Measurements from ENCODE around the gene DTX3L.

DTX3L gene

GRCh38 chr3:122568755-122569154 lies 4.6 kb downstream of the DTX3L start:
- H3K36me3 Mint-ChIP-seq (ENCODE audit: insufficient read depth), result peaks cover 42% of the 10 kb centered on the region
- DNase-seq (ENCODE audit: low spot score in 2 of 2), result no peak
- ATAC-seq (replicated peaks; ENCODE audit: extremely low read depth, poor library complexity, severe bottlenecking), result no peak
- no peak overlapping the region for H3K27ac Mint-ChIP-seq (ENCODE audit: low read depth)
- H3K4me3 Mint-ChIP-seq, result no peak overlapping the region
- H3K27me3 Mint-ChIP-seq, result no peaks in the 10 kb centered on the region
- peaks cover 68% of the 10 kb centered on the region for H3K4me1 Mint-ChIP-seq
- no peaks in the 10 kb centered on the region for H3K9me3 Mint-ChIP-seq

GRCh38 chr3:122572940-122573412 lies 8.8 kb downstream of the DTX3L start:
- peaks cover 34% of the 10 kb centered on the region for H3K36me3 Mint-ChIP-seq (ENCODE audit: insufficient read depth)
- H3K27me3 Mint-ChIP-seq, result no peaks in the 10 kb centered on the region
- peaks cover 54% of the 10 kb centered on the region for H3K4me1 Mint-ChIP-seq
- peak overlapping the region; percentile 74 for H3K27ac Mint-ChIP-seq (ENCODE audit: low read depth)
- H3K4me3 Mint-ChIP-seq, result peak overlapping the region; percentile 14
- no peak for DNase-seq (ENCODE audit: low spot score in 2 of 2)
- no peaks in the 10 kb centered on the region for H3K9me3 Mint-ChIP-seq
- peak; percentile 78 for ATAC-seq (replicated peaks; ENCODE audit: extremely low read depth, poor library complexity, severe bottlenecking)

GRCh38 chr3:122576174-122576940 lies 12.2 kb downstream of the DTX3L start:
- Mint-ChIP-seq H3K27me3 (no peaks in the 10 kb centered on the region), H3K4me3 (peak overlapping the region; percentile 97), H3K4me1 (peaks cover 51% of the 10 kb centered on the region), H3K36me3 (ENCODE audit: insufficient read depth) (peaks cover 14% of the 10 kb centered on the region), H3K27ac (ENCODE audit: low read depth) (peak overlapping the region; percentile 97), H3K9me3 (peaks cover 4% of the 10 kb centered on the region)
- ATAC-seq (replicated peaks; ENCODE audit: extremely low read depth, poor library complexity, severe bottlenecking), result no peak
- DNase-seq (ENCODE audit: low spot score in 2 of 2), result no peak

GRCh38 chr3:122577409-122578031 lies 13.4 kb downstream of the DTX3L start, which contains the start of gene PARP15:
PARP15 (plus strand) TSS chr3:122577650; CDS start chr3:122577668, 18 bp downstream.
- peaks cover 13% of the 10 kb centered on the region for H3K36me3 Mint-ChIP-seq (ENCODE audit: insufficient read depth)
- no peaks in the 10 kb centered on the region for H3K27me3 Mint-ChIP-seq
- DNase-seq (ENCODE audit: low spot score in 2 of 2) (no peak), ATAC-seq (replicated peaks; ENCODE audit: extremely low read depth, poor library complexity, severe bottlenecking) (peak; percentile 61)
- peaks cover 12% of the 10 kb centered on the region for H3K9me3 Mint-ChIP-seq
- peaks cover 53% of the 10 kb centered on the region for H3K4me1 Mint-ChIP-seq
- peak within 1 kb of the TSS; percentile 97 for H3K4me3 Mint-ChIP-seq
- peak within 1 kb of the TSS; percentile 97 for H3K27ac Mint-ChIP-seq (ENCODE audit: low read depth)

GRCh38 chr3:122578069-122578740 lies 14.1 kb downstream of the DTX3L start:
- Mint-ChIP-seq H3K27ac (ENCODE audit: low read depth) (peak overlapping the region; percentile 97), H3K4me3 (peak overlapping the region; percentile 97), H3K9me3 (peaks cover 15% of the 10 kb centered on the region), H3K27me3 (no peaks in the 10 kb centered on the region), H3K4me1 (peaks cover 47% of the 10 kb centered on the region), H3K36me3 (ENCODE audit: insufficient read depth) (peaks cover 18% of the 10 kb centered on the region)
- DNase-seq (ENCODE audit: low spot score in 2 of 2), result no peak
- ATAC-seq (replicated peaks; ENCODE audit: extremely low read depth, poor library complexity, severe bottlenecking), result no peak

GRCh38 chr3:122580470-122580869 lies 16.3 kb downstream of the DTX3L start:
- H3K27ac Mint-ChIP-seq (ENCODE audit: low read depth), result no peak overlapping the region

GRCh38 chr3:122581622-122582021 lies 17.5 kb downstream of the DTX3L start:
- H3K4me3 Mint-ChIP-seq, result no peak overlapping the region
- H3K36me3 Mint-ChIP-seq (ENCODE audit: insufficient read depth), result peaks cover 14% of the 10 kb centered on the region
- no peaks in the 10 kb centered on the region for H3K27me3 Mint-ChIP-seq
- peak overlapping the region; percentile 2 for H3K27ac Mint-ChIP-seq (ENCODE audit: low read depth)
- H3K9me3 Mint-ChIP-seq, result peaks cover 15% of the 10 kb centered on the region
- DNase-seq (ENCODE audit: low spot score in 2 of 2) (no peak), ATAC-seq (replicated peaks; ENCODE audit: extremely low read depth, poor library complexity, severe bottlenecking) (no peak)
- peaks cover 39% of the 10 kb centered on the region for H3K4me1 Mint-ChIP-seq

More at GRCh38 chr3:122580470-122580869, 16.3 kb downstream of the DTX3L start:
- Mint-ChIP-seq H3K9me3 (peaks cover 15% of the 10 kb centered on the region), H3K4me1 (peaks cover 45% of the 10 kb centered on the region), H3K4me3 (no peak overlapping the region), H3K36me3 (ENCODE audit: insufficient read depth) (peaks cover 14% of the 10 kb centered on the region), H3K27me3 (no peaks in the 10 kb centered on the region)
- DNase-seq (ENCODE audit: low spot score in 2 of 2) (no peak), ATAC-seq (replicated peaks; ENCODE audit: extremely low read depth, poor library complexity, severe bottlenecking) (no peak)

GRCh38 chr3:122582390-122582789 lies 18.3 kb downstream of the DTX3L start:
- H3K27me3 Mint-ChIP-seq, result no peaks in the 10 kb centered on the region
- no peak overlapping the region for H3K27ac Mint-ChIP-seq (ENCODE audit: low read depth)
- H3K4me3 Mint-ChIP-seq, result no peak overlapping the region
- peaks cover 13% of the 10 kb centered on the region for H3K36me3 Mint-ChIP-seq (ENCODE audit: insufficient read depth)
- ATAC-seq (replicated peaks; ENCODE audit: extremely low read depth, poor library complexity, severe bottlenecking) (no peak), DNase-seq (ENCODE audit: low spot score in 2 of 2) (no peak)
- H3K4me1 Mint-ChIP-seq, result peaks cover 37% of the 10 kb centered on the region
- H3K9me3 Mint-ChIP-seq, result peaks cover 15% of the 10 kb centered on the region

GRCh38 chr3:122586098-122586497 lies 22.0 kb downstream of the DTX3L start:
- no peak overlapping the region for H3K4me3 Mint-ChIP-seq
- no peak for ATAC-seq (replicated peaks; ENCODE audit: extremely low read depth, poor library complexity, severe bottlenecking)
- no peaks in the 10 kb centered on the region for H3K27me3 Mint-ChIP-seq
- peaks cover 14% of the 10 kb centered on the region for H3K9me3 Mint-ChIP-seq
- DNase-seq (ENCODE audit: low spot score in 2 of 2), result no peak
- H3K27ac Mint-ChIP-seq (ENCODE audit: low read depth), result no peak overlapping the region
- peaks cover 31% of the 10 kb centered on the region for H3K4me1 Mint-ChIP-seq
- peaks cover 13% of the 10 kb centered on the region for H3K36me3 Mint-ChIP-seq (ENCODE audit: insufficient read depth)

- Mint-ChIP-seq H3K9me3 (peaks cover 7% of the 10 kb centered on the region), H3K36me3 (ENCODE audit: insufficient read depth) (peaks cover 8% of the 10 kb centered on the region), H3K4me3 (no peak overlapping the region), H3K27ac (ENCODE audit: low read depth) (no peak overlapping the region), H3K27me3 (no peaks in the 10 kb centered on the region), H3K4me1 (peaks cover 27% of the 10 kb centered on the region)
- no peak for DNase-seq (ENCODE audit: low spot score in 2 of 2)
- ATAC-seq (replicated peaks; ENCODE audit: extremely low read depth, poor library complexity, severe bottlenecking), result no peak
Measured at GRCh38 chr3:122586773-122587485, 22.8 kb downstream of the DTX3L start.

GRCh38 chr3:122587572-122587971 lies 23.4 kb downstream of the DTX3L start:
- no peak for DNase-seq (ENCODE audit: low spot score in 2 of 2)
- Mint-ChIP-seq H3K27me3 (no peaks in the 10 kb centered on the region), H3K4me1 (peaks cover 27% of the 10 kb centered on the region), H3K9me3 (peaks cover 2% of the 10 kb centered on the region), H3K27ac (ENCODE audit: low read depth) (no peak overlapping the region), H3K4me3 (no peak overlapping the region), H3K36me3 (ENCODE audit: insufficient read depth) (peaks cover 6% of the 10 kb centered on the region)
- no peak for ATAC-seq (replicated peaks; ENCODE audit: extremely low read depth, poor library complexity, severe bottlenecking)

- no peak for ATAC-seq (replicated peaks; ENCODE audit: extremely low read depth, poor library complexity, severe bottlenecking)
- H3K27ac Mint-ChIP-seq (ENCODE audit: low read depth), result no peak overlapping the region
- H3K27me3 Mint-ChIP-seq, result no peaks in the 10 kb centered on the region
- H3K4me1 Mint-ChIP-seq, result peaks cover 21% of the 10 kb centered on the region
- no peak for DNase-seq (ENCODE audit: low spot score in 2 of 2)
- no peaks in the 10 kb centered on the region for H3K9me3 Mint-ChIP-seq
- no peak overlapping the region for H3K4me3 Mint-ChIP-seq
- H3K36me3 Mint-ChIP-seq (ENCODE audit: insufficient read depth), result peaks cover 3% of the 10 kb centered on the region
Measured at GRCh38 chr3:122589297-122589696, 25.2 kb downstream of the DTX3L start.

Data from central memory CD8-positive, alpha-beta T cell (primary cell).